Mucosa of descending colon (tissue), 3 donors: ENCODE measurements around the gene FAM43A. TPM values are rescaled to one million over a fixed set of nuclear protein-coding genes. Genes with fewer than 3 reads are reported as not detected.
A peak's percentile ranks its signal among the peaks of the same experiment; 100 is the strongest.

Experiments used
- ATAC-seq: fragments of 200-7000 bp; cut with Tn5 transposase; one replicate; pipeline ENCODE4 v1.9.1; 2020; ENCODE audit warnings: mild to moderate bottlenecking, moderate library complexity
- DNase-seq, 3 donors: peaks; one replicate each; pipeline ENCODE4 v3.0.0-alpha.2; 2020
- H3K36me3 ChIP-seq: fragments of 200-600 bp; one replicate; pipeline ENCODE4 v1.8.0; 2021; ENCODE audit warnings: low read depth, mild to moderate bottlenecking
- H3K4me1 ChIP-seq: fragments of 200-600 bp; one replicate; pipeline ENCODE4 v1.8.0; 2021; ENCODE audit warnings: low read depth, mild to moderate bottlenecking
- H3K4me3 ChIP-seq: fragments of 200-600 bp; one replicate; pipeline ENCODE4 v1.8.0; 2021; ENCODE audit warnings: mild to moderate bottlenecking
- H3K9me3 ChIP-seq: fragments of 200-600 bp; one replicate; pipeline ENCODE4 v1.8.0; 2021; ENCODE audit warnings: mild to moderate bottlenecking
- CTCF ChIP-seq: fragments of 200-600 bp; IDR thresholded peaks from one replicate; pipeline ENCODE4 v1.8.0; 2022; ENCODE audit warnings: antibody characterized with exemption, mild to moderate bottlenecking
- intact Hi-C, 2 donors: fragments of 100-400 bp; cut with DNase I in 1 of 2; cut with micrococcal nuclease in 1 of 2; formaldehyde crosslinking; loops; one replicate each; pipeline versions ENCODE4 v1.11.0 to v1.11.1; 2022; cut with DNase I, micrococcal nuclease
- total RNA-seq, 3 donors: library from RNA; stranded (reverse); fragmentation: NEBNext Ultra II Directional in 2 of 3; extraction: Animal tissue kit (Norgen Biotek cat#: 25700) in 2 of 3; gene quantifications; one replicate each; pipeline versions ENCODE4 v1.2.1 to v1.2.4, GENCODE V29; 2021 to 2023
- donor health status: DM: no; HTN: no; CAD: no; lungs with moderate emphysema.
- donor health status: DM: no; HTN: no; CAD: no.
- donor health status: DM: no; HTN: yes; CAD: no.

Gene FAM43A
- total RNA-seq, 3 donors from 2014 or later: 12.7 to 87.8 (median 22.4) TPM

- TF ChIP-seq CTCF: no peak
- Histone ChIP-seq H3K4me1 (no peaks in the 10 kb centered on the region), H3K36me3 (no peaks in the 10 kb centered on the region), H3K9me3 (no peaks in the 10 kb centered on the region), H3K4me3 (no peak overlapping the region)
- DNase-seq: no peak
- intact Hi-C loops: no loop called here
- no peak for ATAC-seq
Measured at GRCh38 chr3:194720048-194720447, 34.4 kb downstream of the FAM43A start.

GRCh38 chr3:194723846-194724618 is 38.3 kb downstream of the FAM43A start:
- ATAC-seq: peak; percentile 6
- no peak for DNase-seq
- intact Hi-C loops: no loop called here
- Histone ChIP-seq H3K9me3 (no peaks in the 10 kb centered on the region), H3K4me1 (peaks cover 4% of the 10 kb centered on the region), H3K4me3 (no peak overlapping the region), H3K36me3 (no peaks in the 10 kb centered on the region)
- no peak for TF ChIP-seq CTCF

GRCh38 chr3:194725346-194725745 is 39.7 kb downstream of the FAM43A start:
- no peak overlapping the region for H3K4me3 ChIP-seq
- H3K4me1 ChIP-seq: peaks cover 8% of the 10 kb centered on the region
- intact Hi-C loops: no loop called here
- H3K36me3 ChIP-seq: no peaks in the 10 kb centered on the region
- DNase-seq (no peak), ATAC-seq (no peak)
- no peak for TF ChIP-seq CTCF
- no peaks in the 10 kb centered on the region for H3K9me3 ChIP-seq

- ATAC-seq (no peak), DNase-seq (no peak)
- no peak for TF ChIP-seq CTCF
- H3K4me1 ChIP-seq: peaks cover 8% of the 10 kb centered on the region
- H3K9me3 ChIP-seq: no peaks in the 10 kb centered on the region
- intact Hi-C loops: no loop called here
- no peaks in the 10 kb centered on the region for H3K36me3 ChIP-seq
- no peak overlapping the region for H3K4me3 ChIP-seq
Measured at GRCh38 chr3:194727435-194728128, 41.9 kb downstream of the FAM43A start.

GRCh38 chr3:194728986-194729385 is 43.3 kb downstream of the FAM43A start:
- no peak for DNase-seq
- intact Hi-C loops: no loop called here
- no peak for ATAC-seq
- H3K4me3 ChIP-seq: no peak overlapping the region
- H3K36me3 ChIP-seq: no peaks in the 10 kb centered on the region
- H3K9me3 ChIP-seq: no peaks in the 10 kb centered on the region
- TF ChIP-seq CTCF: no peak
- H3K4me1 ChIP-seq: peaks cover 8% of the 10 kb centered on the region
